Breast epithelium (tissue), 3 donors: ENCODE measurements around the gene RPS2.

ENCODE experiments used
- CTCF ChIP-seq, 3 donors: fragments of 450-650 bp; IDR thresholded peaks; one replicate each; pipeline ENCODE4 v1.5.1; 2016 to 2017; ENCODE audit warnings: antibody characterized with exemption in 3 of 3, mild to moderate bottlenecking in 3 of 3, moderate library complexity in 3 of 3
- POLR2A ChIP-seq: fragments of 450-650 bp; IDR thresholded peaks from one replicate; pipeline ENCODE4 v1.6.1; 2016; ENCODE audit warnings: antibody characterized with exemption, mild to moderate bottlenecking, moderate library complexity

- TF ChIP-seq POLR2A, result no peak
- TF ChIP-seq CTCF (IDR thresholded peaks at IDR 0.05), result no peak
These were observed 22.4 kb downstream of the RPS2 start for GRCh38 chr16:1942047-1942809.
